Astrocyte (in vitro differentiated cells and primary cell): Measurements from ENCODE around the gene NEB.

Source experiments
- CTCF ChIP-seq: IDR thresholded peaks from 2 replicates; pipeline ENCODE4 v1.5.1; 2011; ENCODE audit warnings: low read depth, mild to moderate bottlenecking, inconsistent platforms, low read length, moderate library complexity; ENCODE audit not compliant: insufficient read depth
- EZH2 ChIP-seq: IDR thresholded peaks from 2 replicates; pipeline ENCODE4 v1.6.1; 2012; ENCODE audit warnings: mild to moderate bottlenecking, low read length, inconsistent platforms; ENCODE audit not compliant: insufficient read depth

GRCh38 chr2:151552287-151552686 lies 182.0 kb downstream of the NEB start:
- TF ChIP-seq CTCF (no peak), EZH2 (no peak)
